HG02678 (cell line): ENCODE measurements around the gene TFB1M.
"Not testable (repeated sequence)": the region's sequence is repeated elsewhere in the genome, so short reads cannot be mapped to it uniquely, and the experiment has no call there.

Experiments
- ATAC-seq: cut with Tn5 transposase; IDR thresholded peaks from one replicate; pipeline ENCODE4 v1.9.1; 2021; ENCODE audit warnings: mild to moderate bottlenecking, moderate library complexity; ENCODE audit not compliant: unreplicated experiment

Gene TFB1M

DNA sequence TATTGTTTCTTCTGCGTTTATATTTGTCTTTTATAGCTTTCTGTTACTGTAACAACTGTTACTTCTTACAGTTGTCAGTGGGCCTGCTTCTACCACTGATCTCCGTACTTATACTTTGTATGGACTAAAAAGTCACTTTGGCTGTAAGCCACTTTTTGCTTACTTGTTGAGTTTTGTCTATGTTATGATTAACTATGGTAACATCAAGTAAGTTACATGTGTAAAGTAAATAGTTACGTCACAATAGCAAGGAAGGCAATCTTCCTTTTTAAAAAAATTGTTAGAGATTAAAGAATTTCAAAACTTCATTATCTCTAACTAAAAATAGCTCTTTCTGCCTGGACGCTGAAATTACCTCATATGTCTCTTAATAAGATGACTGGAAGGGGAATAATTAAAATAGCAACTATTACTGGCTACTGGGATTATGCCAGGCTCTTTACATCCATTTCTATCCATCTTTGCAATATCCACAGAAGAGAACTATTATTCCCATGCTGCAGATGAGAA is 10.9 kb downstream of the TFB1M start:
- ATAC-seq: no peak

DNA sequence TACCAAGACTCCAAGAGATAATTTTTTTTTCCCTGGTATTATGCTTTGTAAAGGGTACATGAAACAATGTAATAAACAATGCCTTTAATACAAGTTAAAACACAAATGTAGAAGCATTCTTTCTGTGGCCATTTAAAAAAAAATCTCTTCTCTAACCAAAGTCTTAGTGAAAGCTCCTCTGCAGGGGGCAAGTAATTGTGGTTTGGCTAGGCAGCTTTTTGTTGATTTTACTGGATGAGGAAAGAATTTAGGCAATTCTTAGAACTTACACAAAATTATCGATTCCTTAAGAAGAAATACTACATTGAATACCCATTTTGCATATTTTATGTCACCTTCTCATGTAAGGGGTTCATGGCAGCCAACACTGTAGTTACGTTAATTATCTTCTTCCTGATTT is 12.4 kb downstream of the TFB1M start:
- ATAC-seq: no peak

DNA sequence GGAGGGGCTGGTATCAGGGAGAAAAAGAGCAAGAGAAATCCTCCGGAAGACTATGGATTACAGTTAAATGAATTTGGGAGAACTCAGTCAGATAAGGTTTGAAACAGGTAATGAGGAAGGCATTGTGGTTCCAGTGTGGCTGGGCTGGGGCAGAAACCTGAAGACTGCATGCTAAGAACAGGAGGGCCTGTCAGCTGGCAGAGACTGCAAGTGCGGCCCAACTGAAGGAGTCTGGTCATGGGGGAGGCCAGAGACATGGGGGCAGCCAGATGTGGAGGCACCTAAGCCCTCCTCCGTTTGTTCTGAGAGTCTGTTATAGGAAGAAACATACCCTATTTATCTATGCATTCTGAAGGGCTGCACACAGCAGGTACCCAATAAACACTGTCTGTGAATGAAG is 16.6 kb downstream of the TFB1M start:
- no peak for ATAC-seq

DNA sequence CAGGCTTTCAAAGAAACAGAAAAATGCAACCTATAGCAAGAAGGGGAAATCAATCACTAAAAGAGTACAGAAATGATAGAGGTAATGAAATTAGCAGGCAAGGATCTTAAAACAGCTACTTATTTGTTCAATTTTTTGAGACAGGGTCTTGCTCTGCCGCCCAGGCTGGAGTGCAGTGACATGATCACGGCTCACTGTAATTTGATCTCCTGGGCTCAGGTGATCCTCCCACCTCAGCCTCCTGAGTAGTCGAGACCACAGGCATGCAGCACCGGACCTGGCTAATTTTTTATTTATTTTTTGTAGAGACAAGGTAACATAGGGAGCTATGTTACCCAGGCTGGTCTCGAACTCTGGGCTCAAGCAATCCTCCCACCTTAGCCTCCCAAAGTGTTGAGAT is 21.6 kb downstream of the TFB1M start:
- no peak for ATAC-seq

DNA sequence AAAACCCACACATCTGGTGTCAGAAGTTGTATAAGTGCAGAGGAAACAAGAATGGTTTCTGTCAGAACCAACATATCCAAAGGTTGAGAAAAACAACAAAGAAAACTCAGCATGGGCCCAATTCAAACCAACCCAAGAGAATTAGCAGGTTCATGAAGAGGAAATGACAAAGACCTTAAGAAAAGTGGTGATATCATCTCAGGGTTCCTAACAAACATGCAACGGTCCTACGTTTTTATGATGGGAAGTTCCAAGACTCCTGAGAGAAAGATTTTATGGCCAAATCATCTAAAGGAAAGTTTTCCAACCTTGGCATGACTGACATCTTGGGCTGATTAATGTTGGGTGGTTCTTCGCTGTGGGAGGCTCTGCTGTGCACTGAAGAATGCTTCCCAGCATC is 23.0 kb downstream of the TFB1M start:
- no peak for ATAC-seq

DNA sequence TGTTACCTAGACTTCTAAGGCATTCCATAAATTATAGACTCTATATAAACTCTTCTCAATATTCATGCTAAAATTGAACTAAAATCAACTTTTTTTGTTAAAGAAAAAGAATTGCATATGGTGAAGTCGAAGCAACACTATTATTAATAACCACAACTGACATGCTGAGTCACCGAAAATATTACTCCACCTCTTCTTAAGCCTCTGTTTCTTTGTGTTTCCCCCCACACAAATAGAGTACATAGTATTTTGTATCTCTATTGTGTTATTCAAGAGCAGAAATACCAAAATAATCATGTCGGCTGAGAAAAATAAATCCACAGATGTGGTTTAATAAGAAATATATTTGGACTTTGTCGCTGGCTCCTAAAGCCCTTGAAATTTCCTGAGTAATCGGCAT is 23.8 kb downstream of the TFB1M start:
- ATAC-seq: no peak

DNA sequence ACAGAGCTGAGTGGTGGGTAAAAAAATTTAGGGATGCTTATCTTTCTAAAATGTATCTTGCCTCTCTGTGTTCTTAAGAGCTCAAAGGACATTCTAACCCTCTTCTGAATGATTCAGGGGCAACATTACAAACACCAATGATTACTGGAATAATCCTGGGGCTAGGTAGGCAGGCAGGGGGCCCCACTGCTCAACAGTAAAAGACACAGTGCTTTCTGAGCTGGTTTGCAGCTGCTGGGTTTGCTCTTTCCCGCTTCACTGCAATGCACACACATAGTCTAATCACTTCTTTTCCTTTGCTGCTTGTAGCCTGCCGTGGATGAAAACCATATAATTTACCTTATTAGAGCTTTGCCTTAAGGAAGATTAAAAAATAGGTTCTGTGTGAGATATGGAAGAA is 26.5 kb downstream of the TFB1M start:
- no peak for ATAC-seq

DNA sequence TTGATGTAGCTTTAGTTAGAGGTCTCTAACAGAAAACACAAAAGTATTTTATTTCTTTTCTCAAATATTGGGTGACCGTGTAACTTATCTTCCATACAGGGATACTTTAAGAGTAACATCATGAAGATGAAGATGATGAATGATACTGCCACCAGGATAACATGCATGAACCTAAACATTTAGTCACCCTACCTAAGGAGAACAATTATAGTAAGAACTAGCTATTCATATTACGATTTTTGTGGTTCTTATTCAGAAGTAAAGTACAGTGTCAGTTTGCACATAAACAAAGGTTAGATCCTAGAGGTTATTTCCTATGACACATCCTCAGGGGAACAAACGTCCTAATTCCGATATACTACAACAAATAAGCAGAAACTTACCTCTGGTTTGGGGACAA is 29.5 kb downstream of the TFB1M start:
- ATAC-seq: no peak

DNA sequence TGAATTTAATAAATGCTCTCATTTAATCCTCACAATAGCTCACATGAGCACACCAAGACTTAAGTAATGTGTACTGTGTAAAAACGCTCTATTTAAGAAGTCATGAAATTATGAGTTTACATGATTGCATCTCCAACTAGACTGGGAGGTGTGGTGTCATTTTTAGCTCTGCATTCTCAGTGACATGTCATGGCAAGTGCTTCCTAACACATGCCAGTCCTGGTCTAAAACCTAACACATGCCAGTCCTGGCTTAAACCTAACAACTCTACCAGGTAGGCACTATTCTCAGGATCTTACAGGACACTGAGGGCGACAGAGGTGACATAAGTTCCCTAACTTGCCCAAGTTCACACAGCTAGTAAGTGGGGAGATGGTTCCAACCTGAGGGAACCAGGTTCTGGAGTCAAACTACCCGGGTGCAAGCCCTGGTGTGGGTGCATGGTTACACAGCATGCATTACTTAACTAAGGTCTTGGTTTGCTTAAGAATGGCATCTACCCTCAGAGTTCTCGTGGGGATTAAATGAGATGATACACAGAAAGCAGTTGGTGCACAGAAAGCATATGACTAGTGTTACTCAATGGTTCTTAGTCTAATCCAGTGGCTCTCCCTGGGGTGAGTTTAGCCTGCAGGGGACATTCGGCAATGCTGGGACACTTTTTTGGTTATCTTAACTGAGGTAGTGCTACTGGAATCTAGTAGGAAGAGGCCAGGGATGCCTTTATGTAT is 35.8 kb downstream of the TFB1M start:
- ATAC-seq: no peak

DNA sequence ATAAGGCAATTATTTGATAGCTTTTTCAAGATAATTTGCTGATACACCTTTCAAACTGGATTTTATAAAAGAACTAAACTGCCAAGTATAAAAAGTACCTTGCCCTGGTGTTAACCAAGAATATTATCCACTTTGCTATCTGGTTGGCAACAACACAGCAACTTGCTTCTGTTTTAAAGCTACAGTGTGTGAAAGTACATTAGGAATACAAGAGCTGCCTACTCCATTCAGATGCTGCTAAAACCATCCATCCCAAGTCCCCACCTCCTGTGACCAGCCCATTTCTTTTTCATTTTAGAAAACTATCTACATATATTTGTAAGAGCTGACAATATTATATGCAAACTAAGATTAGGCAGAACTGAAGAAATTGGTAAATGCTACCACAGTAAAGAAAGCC is 37.6 kb downstream of the TFB1M start:
- ATAC-seq: no peak

DNA sequence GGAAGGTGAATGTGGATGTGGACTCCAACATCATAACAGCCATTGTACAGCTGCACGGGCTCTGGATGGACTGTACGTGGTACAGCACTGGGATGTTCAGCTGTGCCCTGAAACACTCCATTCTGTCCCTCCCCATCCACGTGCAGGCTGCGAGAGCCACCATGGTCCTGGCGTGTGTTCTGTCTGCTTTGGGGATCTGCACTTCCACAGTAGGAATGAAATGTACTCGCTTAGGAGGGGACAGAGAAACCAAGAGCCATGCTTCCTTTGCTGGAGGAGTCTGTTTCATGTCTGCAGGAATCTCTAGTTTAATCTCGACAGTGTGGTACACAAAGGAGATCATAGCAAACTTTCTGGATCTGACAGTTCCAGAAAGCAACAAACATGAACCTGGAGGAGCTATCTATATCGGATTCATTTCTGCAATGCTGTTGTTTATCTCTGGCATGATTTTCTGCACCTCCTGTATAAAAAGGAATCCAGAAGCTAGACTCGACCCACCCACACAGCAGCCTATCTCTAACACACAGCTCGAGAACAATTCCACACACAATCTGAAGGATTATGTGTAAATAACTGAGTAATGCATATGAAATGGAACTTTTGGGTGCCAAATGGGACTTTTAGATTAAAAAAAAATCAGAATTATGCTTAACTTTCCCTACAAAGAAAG is 38.3 kb downstream of the TFB1M start:
- no peak for ATAC-seq

DNA sequence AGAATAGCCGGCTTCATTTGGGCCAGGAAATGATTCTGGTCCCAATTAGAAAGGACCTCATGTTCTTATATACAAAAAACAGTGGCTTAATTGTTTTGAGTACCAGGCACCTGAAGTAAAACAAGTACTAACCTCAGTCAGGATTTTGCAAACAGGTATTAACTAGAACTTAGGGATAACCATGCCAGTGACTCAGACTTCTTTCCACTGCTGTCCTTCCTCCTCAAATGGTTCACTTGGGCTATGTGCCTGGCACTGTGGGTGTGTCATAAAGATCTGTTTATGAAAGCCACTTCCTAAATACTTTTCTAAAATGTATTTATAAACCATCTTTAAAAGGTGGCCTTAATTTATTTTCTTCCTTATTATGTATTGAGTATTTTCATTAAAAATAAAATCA is 39.8 kb downstream of the TFB1M start:
- ATAC-seq: no peak

DNA sequence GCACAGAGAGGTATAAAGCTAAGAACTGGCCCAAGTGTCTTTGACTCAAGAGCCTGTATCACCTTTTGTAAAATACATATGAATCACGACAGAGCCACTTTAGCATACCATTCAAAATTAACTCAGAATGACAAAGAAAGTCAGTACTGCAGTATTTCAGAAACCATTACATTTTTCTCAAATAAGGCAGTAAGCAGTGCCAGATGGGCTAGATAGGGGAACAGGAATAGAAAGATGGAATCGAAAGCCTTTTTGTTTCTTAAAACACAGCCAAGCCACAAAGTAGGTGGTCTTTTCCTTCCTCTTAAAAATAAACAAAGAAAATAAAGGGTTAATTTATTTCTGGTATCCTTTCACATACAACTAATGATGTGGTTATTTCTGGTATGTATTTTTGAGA is 40.2 kb downstream of the TFB1M start:
- ATAC-seq: no peak

DNA sequence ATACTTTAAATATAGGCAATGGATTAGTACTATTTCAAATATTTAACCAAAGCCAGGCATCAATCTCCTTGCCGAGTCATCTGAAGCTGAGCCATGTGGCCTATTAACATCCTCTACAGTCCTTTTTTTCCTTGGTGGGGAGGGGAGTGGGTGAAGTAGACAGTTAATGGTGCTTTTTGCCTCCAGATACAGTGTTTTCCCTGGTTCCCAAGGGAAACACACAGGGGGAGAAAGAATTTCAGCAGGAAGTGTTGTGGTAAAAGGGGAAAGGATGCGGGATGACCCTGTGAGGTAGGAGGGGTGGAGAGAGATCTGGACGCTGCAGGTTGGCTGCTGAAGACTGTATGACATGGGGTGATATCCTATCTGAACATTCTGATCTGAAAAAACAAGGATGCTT is 40.9 kb downstream of the TFB1M start:
- no peak for ATAC-seq

DNA sequence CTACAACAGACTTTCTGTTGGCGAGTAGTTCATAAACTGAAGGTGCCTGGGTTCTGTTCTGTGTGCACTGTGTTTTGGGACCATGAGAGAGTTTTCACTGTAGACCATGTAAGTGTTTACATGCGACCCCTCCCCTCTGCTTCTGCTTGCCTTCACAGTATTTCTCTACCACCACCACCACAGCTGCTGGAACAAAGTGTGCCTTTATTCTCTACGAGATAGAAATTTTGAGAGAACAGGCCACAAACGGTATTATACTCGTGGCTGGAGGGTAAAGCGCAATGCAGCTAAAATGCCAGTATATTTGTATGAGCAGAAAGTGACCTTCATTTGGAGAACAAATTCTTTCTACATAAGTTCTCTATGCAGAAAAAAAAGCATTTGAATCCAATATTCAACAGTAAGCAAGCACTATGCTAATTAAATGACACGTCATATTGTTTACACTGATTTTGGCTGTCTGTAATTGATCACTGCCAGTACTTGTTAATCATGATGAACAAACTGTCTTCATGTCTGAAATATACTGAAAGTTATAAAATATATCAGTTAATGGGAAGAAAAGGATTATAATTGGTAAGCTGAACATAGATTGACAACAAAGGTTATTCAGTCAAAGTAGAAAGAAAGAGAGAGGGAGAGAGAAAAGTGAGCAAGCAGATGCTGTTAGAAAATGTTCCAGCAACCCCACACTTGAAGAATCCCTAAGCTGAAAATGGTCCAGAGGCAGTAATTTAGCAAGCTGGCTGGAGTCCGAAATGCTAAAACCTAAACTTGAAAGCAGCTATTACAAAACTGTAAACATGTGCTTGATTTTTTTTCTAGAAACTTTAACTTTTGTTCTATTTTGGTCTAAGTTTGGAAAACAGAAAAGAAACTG is 41.7 kb downstream of the TFB1M start:
- ATAC-seq: no peak

DNA sequence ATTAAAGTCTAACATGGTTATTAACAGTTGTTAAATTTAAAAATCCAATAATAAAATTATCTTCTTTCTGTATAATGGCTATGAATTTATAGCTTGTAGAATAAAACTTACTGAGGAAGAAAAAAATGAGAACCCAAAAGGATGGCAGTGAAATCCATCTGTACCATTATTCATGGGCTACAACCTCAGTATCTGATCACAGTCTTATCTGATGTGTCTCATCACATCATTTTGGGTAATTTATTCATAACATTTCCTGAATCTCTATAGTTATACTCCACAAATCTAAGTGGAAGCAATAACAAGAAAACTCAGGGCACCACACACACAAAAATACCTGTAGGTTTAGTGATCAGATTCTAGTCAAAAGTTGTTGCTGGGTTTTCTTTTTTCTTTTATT is 43.1 kb downstream of the TFB1M start:
- ATAC-seq: no peak

DNA sequence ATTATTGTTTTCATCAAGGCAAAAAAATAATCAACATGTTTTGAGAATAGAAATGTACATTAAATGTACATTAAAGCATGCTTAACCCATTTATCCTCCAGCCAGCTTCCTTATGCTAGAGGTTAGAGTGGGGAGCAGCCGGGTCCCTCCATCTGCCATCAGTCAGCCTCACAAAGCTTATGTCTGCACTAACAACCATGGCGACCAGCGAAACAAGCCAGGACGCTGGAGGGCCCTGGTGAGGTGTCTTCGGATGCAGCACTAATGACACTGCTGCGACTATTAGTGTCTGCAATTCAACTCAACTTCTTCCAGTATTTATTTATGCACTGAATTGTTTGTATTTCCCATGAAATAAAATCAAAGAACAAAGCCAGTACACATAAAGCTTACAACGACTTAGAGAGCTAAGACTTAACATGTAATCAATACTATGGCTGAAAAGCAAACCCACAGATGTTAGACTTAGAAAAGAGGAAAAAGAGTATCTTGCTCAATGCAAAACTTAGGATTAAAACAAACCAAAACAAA is 43.7 kb downstream of the TFB1M start:
- ATAC-seq: no peak

DNA sequence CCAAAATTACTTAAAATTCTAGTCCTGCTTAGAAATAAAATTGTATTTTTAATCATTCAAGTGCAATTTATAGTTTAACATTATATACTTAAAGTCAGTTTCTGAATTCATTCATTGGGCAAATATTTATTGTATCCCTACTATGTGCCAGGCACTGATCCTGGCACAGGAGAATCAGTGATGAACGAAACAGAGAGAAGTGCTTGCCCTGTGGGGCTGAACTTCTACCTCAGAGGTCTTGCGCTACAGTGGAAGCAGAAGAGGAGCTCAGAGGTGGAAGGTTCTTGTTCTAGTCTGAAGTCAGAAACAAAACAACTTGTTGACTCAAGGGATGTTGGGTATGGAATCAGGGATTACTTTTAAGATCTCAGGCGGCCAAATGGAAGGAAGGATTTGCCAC is 44.5 kb downstream of the TFB1M start:
- no peak for ATAC-seq

DNA sequence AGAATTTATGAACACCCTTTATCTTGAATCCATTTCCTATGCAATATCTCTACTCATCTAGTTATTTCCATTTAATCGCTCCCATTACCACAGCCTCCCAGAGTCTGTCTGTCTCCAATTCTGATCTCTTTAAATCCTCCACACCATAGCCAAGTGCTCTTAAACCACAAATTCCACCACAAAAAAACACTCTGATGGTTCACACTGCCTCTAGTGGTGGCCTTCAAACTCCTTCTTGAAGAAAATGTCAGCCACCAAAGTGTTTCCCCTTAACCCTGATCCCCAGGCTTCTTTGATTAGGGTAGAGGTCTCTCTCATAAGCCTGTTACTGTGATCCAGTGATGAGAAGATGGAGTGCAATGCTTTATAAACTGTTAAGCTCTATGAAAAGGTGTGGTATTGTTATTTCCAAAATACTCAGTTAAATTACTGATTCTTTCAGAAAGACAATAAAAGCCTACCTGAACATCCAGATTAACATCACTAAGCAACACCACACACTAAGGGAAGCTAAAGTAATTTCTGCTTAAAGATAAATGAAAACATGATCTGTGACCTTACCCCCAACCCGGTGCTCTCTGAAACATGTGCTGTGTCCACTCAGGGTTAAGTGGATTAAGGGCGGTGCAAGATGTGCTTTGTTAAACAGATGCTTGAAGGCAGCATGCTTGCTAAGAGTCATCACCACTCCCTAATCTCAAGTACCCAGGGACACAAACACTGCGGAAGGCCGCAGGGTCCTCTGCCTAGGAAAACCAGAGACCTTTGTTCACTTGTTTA is 46.0 kb downstream of the TFB1M start:
- ATAC-seq: not testable (repeated sequence)

DNA sequence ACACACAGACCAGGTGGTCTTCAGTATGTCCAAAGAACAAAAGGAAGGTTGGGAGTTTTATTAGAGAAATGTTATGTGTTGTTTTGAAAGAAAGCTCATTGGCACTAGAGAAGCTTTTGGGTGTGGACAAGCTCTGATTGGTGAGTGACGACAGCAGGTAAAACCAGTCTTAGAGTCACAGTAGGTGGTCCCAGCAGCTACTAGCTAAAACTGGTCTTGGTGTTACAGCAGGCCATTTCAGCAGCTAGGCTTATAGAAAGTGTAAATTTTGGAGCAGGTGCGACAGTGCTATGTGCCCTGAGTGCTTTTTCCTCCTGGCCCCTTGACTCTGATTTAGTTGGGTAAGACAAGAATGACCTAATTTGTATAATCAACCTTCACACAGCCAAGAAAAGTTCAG is 46.9 kb downstream of the TFB1M start:
- no peak for ATAC-seq
